NCI-H446 (cell line): ENCODE data around the gene GRK7.
A peak's percentile ranks its signal among the peaks of the same experiment; 100 is the strongest.
"Not testable (repeated sequence)": the region's sequence is repeated elsewhere in the genome, so short reads cannot be mapped to it uniquely, and the experiment has no call there.

Experiments used
- DNase-seq, 2 experiments: peaks; one replicate each; lab custom pipeline; 2025; lab: John Stamatoyannopoulos, UW

GRK7 gene

DNA sequence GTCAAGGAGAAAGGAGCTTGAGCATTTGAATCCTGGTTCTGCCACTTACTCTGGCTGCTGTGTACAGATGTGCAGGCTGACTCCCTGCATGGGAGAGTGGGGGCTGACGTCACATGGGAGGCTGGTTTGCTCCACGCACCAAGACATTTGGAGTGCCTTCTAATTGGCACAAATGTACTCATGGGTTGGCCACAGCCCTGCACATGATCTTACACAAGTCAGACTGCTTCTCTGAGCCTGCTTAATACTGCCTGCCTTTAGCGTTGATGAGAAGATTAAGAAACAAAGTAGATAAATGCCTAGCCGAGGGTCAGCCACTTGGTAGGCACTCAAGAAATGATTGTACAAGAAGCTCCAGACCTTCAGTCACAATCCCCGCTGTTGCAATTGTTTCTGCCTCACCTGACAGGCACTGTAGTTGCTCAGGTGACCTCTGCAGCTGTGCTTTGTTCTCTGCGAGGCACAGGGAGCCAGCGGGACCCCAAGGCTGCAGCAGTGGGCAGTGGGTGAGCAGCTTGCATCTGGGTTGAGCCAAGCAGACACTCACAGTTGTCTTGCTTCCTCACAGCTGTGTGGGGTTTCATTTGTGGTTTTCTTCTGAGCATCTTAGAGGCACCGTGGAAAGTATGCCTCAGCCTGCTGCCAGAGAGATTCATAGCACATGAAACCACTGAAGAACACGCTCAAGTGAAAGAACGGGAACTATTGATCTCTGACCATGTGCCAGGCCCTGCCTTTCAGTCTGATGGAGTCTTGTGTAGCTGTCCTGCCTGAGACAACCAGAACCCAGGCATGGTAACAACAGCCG is 33.1 kb downstream of the GRK7 start:
- DNase-seq: no peak

DNA sequence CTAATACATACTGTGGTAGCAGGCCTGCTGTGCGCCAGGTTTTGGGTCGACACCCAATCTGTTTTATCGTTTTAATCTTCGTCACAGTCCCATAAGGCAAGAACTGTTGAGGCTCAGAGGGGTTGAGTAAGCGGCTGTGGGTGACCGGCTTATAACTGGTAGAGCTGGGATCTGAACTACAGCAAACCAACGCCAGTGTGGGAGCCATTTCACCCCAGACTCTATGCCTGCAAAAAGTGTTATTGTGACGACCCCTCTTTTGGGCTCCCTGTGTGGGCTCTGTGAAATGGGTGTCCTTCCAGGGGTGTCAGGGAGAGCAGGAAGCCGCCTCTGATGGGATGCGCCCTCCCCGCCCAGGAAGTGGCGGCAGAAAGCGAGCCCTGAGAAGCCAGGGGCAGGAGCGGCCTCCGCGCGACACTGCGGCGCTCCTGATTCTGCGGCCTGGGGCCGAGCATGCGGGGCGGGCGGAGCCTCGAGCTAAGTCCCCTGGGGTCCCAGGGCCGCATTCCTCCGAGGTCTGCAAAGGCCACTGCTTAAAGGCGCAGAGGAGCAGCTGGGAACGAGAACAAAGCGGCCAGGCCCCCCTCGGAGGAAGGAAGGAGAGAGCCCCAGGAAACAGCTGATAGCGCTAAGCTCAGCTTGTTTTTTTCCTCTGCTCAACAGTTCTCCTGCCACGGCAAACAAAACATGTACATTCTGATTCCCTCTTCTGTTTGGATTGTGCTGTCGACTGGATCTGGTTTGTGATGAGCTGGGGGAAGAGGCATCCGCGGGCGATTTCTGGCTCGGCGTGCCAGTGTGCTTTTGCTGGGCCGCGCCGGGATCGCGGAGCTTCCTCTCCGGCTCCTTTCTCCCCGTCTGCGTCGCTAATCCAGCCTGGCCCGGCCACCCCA is 33.9 kb downstream of the GRK7 start:
- DNase-seq: no peak

DNA sequence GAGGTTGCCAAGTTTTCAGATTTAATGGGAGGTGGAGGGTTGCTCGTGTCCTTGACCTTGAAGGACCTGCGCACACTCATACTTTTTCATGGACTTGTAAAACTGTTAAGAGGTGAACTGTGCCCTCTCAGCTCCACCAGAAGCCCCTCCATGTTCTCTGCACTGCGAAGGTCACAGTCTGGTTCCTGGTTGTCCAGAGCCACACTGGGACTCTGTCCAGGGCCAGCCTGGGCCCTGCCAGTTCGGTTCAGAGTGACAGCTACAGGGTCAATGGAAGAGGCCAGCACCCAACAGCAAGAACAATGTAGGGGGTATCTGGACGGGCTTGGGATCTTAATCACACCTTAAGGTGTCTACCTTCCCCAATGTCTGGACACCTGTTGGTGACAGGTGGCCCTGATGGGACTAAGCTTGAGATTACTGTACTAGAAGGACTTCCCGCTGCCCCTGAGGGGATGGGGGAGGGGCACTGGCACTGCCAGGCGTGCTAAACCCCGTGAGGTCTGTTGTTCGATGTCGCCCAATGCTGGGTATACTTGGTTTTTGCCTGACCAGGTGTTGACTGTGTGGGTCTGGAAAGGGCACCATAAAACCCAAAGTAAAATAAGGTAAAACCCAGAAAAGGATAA is 34.7 kb downstream of the GRK7 start:
- DNase-seq: no peak

DNA sequence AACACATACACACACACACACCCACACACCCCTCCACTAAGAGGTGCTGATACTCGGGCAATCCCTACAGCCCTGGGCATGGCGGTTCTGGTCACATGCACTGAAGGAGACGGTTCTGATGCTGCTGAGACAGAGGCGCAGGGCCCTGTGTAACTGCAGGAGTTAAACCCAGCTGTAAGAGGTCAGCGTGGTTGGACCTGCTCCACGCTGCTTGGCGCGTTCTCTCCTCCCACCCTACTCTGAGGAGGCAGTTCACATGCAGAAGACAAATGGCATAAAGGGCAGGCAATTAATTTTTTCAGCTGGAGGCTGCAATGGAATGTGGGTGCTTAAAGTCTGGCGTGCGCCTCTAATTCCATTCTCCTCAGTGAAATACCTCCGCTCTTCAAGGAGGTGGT is 35.2 kb downstream of the GRK7 start:
- no peak for DNase-seq

DNA sequence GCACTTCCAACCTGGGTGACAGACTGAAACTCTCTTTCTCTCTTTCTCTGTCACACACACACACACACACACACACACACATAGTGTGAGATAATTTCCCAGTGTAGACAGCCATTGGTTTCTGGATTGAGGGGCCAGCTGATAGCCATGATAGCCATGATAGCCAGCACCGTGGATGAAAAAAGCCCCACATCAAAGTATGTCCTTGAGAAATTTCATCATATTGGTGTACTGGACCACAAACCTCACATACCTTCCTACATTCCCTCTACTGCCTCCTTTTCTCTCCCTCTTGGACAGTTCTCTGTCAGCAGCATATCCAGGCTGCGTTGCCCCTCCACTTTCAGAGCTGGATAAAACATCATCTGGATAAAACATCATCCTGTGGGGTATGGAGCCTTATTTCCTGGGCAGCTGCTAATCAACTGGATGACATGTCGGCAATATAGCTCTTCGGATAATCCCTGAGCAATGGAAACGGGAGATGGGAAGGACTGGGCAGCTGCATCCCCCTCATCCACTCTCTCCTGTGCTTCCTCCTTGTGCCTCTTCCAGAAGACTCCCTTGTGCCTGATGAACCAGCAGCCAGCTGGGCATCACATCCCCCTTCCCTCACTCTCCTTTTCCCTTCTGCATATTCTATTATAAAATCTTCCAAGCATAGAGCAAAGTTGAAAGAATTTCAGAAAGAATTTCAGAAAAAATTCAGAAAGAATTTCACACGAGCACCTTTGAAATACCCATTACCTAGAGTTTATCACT is 39.3 kb downstream of the GRK7 start:
- DNase-seq: no peak

DNA sequence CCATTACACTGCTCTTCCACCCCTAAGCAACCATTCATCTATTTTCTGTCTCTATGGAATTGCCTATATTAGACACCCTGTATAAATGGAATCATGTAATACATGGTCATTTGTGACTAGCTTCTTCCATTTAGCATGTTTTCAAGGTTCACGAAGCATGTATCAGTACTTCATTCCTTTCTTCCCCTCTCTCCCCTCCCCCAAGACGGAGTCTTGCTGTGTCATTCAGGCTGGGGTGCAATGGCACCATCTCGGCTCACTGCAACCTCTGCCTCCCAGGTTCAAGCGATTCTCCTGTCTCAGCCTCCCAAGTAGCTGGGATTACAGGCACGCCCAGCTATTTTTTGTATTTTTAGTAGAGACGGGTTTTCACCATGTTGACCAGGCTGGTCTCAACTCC is 40.3 kb downstream of the GRK7 start:
- not testable (repeated sequence) for DNase-seq

DNA sequence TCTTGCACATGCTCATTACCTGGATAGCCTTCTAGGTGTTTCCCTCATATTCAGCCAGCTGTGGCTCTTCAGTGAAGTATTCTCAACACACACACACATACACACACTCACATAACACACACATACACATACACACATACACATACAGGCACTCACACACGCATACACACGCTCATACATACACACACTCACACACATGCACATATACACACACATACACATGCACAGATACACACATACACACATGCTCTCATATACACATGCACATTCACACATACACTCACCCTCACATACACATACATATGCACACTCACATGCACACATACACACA is 41.2 kb downstream of the GRK7 start:
- no peak for DNase-seq

DNA sequence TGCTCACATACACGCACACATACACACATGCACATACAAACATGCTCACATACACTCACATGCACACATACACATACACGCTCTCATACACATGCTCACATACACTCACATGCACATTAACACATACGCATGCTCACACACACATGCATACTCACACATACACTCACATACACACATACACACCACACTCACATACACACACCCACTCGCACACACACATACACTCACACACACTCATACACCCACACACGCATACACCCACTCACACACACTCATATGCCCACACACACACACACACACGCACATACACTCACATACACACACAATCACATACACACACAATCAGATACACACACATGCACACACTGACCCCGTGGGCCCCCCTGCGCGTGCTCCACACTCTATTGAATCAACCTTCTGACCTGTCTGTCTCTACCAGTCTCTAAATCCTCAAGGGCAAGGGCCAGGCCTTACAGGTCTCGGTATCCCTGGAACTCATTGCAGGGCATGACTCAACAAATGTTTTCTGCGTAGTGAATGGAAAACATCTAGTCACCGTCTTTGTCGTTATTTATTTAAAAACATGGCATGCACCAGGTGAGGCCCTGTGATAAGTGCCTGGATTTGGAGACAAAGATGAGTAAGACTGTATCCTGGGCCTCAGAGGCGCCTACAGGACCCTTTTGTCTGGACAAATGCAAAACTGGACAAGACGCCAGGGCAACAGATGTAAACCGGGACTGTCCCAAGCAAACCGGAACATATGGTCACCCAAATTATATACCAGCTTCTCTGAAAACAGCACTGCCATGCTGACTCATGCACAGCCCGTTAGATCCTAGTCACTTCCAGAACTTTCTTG is 41.8 kb downstream of the GRK7 start:
- no peak for DNase-seq

DNA sequence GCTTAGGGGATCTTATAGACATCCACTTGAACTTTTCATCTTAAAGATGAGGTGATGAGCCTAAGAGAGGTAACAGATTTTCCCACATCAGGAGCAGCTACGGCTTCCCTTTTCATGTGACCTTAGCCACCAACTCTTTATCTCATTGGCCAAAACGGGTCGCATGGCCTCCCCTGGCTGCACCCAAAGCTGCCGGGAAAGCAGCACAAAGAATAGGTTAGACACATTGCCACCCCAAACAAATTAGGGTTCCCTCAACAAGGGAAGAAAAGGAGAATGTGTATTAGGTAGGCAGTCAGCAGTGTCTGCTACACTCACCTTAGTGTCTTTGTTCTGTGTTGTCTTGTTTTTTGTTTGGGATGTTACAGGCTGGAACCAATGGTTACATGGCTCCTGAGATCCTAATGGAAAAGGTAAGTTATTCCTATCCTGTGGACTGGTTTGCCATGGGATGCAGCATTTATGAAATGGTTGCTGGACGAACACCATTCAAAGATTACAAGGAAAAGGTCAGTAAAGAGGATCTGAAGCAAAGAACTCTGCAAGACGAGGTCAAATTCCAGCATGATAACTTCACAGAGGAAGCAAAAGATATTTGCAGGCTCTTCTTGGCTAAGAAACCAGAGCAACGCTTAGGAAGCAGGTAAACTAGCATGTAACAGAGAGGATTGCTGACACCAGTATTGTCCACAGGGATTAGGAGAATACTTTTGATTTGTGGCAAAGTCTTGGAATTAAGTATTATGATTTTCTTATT is 44.2 kb downstream of the GRK7 start:
- no peak for DNase-seq

DNA sequence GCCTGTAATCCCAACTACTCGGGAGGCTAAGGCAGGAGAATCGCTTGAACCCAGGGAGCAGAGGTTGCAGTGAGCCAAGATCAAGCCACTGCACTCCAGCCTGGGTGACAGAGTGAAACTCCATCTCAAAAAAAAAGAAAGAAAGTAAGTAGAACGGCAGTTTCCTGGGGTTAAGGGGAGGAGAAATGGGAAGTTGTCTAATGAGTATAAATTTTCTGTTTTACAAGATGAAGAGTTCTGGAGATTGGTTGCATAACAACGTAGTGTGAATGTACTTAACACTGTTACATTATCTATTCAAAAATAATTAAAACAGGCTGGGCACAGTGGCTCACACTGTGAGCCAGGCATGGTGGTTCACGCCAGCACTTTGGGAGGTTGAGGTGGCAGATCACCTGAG is 45.4 kb downstream of the GRK7 start:
- DNase-seq: no peak

DNA sequence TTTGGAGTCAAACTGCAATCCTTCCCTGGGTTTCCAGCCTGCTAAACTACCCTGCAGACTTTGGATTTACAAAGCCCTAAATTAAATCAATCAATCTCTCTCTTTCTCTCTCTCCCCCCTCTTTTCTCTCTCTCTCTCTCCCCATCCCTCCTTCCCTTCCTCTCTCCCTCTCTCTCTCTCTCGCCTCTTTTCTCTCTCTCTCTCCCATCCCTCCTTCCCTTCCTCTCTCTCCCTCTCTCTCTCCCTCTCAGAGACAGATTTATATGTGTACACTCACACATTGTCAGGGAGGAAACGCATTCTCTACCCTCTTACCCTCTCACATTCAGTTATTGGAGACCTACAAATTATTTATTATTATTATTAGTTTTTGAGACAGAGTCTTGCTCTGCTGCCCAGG is 47.0 kb downstream of the GRK7 start:
- no peak for DNase-seq

DNA sequence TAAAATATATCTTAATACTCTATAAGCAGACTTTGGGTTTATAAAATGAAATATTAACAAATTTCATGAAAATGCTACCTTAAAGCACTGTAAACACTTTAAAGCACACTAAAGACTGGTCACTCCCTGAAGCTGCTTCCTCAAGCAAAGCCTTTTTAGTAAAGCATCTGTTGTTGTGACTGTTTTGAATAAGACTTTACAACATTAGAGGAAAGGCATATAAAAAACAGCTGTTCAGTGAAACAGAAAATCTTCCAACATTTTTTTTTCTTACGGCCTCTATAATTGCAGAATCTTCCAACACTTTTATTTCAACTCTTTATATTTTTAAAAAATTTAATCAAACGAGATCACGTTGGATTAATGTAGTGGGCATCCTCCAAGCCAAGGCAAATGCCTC is 48.1 kb downstream of the GRK7 start:
- peak in 1 of 2 experiments; percentile 17 for DNase-seq

DNA sequence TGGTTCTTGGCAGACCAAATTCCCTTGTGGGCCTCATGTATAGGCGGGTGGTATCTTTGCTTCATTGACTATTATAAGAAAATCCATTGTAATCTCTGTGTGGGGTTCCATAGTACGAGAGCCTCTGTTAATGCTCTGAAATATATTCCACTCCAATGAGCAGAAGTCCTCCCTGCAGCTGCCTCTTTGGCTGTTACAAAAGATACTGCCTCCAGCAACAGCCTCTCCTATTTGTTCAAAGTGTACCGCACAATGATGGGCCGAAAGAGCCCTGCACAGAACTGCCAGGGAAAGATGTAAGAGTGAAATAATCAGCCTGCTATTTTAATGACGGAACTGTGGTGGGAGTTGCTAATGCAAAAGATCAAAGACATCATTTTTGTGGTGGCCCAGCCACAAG is 48.9 kb downstream of the GRK7 start:
- peak in 1 of 2 experiments; percentile 40 for DNase-seq

DNA sequence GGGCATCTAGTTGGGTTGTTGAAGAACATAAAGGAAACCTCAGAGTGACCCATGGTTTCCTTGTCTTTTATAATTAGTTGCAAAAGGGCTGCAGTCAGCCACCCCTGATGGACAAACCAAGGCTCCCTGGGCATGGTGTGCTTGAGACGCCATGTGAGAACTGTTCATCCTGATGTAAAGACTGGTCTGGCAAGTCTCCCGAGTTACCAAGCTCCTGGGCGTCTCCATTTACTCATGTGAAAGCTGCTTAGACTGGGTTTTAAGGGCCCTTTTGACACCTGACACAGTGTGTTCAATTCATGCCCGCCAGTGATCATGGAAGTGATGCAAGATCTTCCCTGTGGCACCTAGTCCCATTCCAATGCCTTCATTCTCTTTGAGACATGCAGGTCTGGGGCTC is 49.4 kb downstream of the GRK7 start:
- no peak for DNase-seq
